MM.1S (cell line): ENCODE data around the gene ZNF740.

ENCODE experiments used
- DNase-seq: peaks from one replicate; pipeline ENCODE4 v3.0.0-alpha.2; 2015
- H2AFZ ChIP-seq: fragments of 300-600 bp; sonication (generic); 2 replicates; pipeline ENCODE4 v1.6.0; 2016; ENCODE audit warnings: antibody characterized with exemption, low read length
- H3F3A ChIP-seq: fragments of 300-600 bp; sonication (generic); 2 replicates; pipeline ENCODE4 v1.6.1; 2016; ENCODE audit warnings: mild to moderate bottlenecking, antibody characterized with exemption, low read length, moderate library complexity, mixed read lengths; ENCODE audit not compliant: insufficient read depth
- H3K27ac ChIP-seq: fragments of 300-600 bp; sonication (generic); 2 replicates; pipeline ENCODE4 v1.5.1; 2016; ENCODE audit warnings: mild to moderate bottlenecking, low read length
- H3K27me3 ChIP-seq: fragments of 300-600 bp; sonication (generic); replicated peaks from 2 replicates; pipeline ENCODE4 v1.6.0; 2016; ENCODE audit warnings: low read length; ENCODE audit not compliant: insufficient read depth
- H3K36me3 ChIP-seq: fragments of 300-600 bp; sonication (generic); replicated peaks from 2 replicates; pipeline ENCODE4 v1.6.1; 2016; ENCODE audit warnings: mild to moderate bottlenecking, low read length, mixed read lengths; ENCODE audit not compliant: insufficient read depth
- H3K4me1 ChIP-seq: fragments of 300-600 bp; sonication (generic); 2 replicates; pipeline ENCODE4 v1.6.1; 2016; ENCODE audit warnings: low read length, mixed read lengths
- H3K4me2 ChIP-seq: fragments of 300-600 bp; sonication (generic); 2 replicates; pipeline ENCODE4 v1.6.0; 2016; ENCODE audit warnings: low read depth, low read length
- H3K4me3 ChIP-seq: fragments of 300-600 bp; sonication (generic); 2 replicates; pipeline ENCODE4 v1.5.1; 2016; ENCODE audit warnings: low read length, mixed read lengths
- H3K79me2 ChIP-seq: fragments of 300-600 bp; sonication (generic); 2 replicates; pipeline ENCODE4 v1.6.1; 2016; ENCODE audit warnings: mixed run types, low read length, mixed read lengths
- H3K9ac ChIP-seq: fragments of 300-600 bp; sonication (generic); 2 replicates; pipeline ENCODE4 v1.6.1; 2016; ENCODE audit warnings: low read length, mixed read lengths
- H3K9me2 ChIP-seq: fragments of 300-600 bp; sonication (generic); replicated peaks from 2 replicates; pipeline ENCODE4 v1.6.1; 2016; ENCODE audit warnings: mild to moderate bottlenecking, low read length, mixed read lengths; ENCODE audit not compliant: insufficient read depth
- H3K9me3 ChIP-seq: fragments of 300-600 bp; sonication (generic); replicated peaks from 2 replicates; pipeline ENCODE4 v1.6.1; 2016; ENCODE audit warnings: mild to moderate bottlenecking, low read length, mixed read lengths; ENCODE audit not compliant: insufficient read depth
- H4K20me1 ChIP-seq: fragments of 300-600 bp; sonication (generic); 2 replicates; pipeline ENCODE4 v1.6.1; 2016; ENCODE audit warnings: mild to moderate bottlenecking, low read length, moderate library complexity, mixed read lengths; ENCODE audit not compliant: insufficient read depth
- CTCF ChIP-seq: fragments of 300-600 bp; sonication (generic); IDR thresholded peaks from 2 replicates; pipeline ENCODE4 v1.5.1; 2016; ENCODE audit warnings: antibody characterized with exemption, low read length, mixed read lengths
- EZH2 ChIP-seq: fragments of 300-600 bp; sonication (generic); optimal IDR thresholded peaks from 2 replicates; pipeline ENCODE3; 2017; ENCODE audit warnings: low read depth, mild to moderate bottlenecking, antibody characterized with exemption, low read length, mixed read lengths
- EZH2phosphoT487 ChIP-seq: fragments of 300-600 bp; sonication (generic); IDR thresholded peaks from 2 replicates; pipeline ENCODE4 v1.6.1; 2018; ENCODE audit warnings: antibody characterized with exemption, low read length

ZNF740 gene

GRCh38 chr12:53172352-53172751 lies 8.2 kb upstream of the ZNF740 start:
- Histone ChIP-seq H3K4me3 (no peak overlapping the region), H3K9me2 (no peaks in the 10 kb centered on the region), H3K9me3 (no peaks in the 10 kb centered on the region), H3K9ac (no peak overlapping the region), H3K27ac (no peak overlapping the region), H3K36me3 (no peaks in the 10 kb centered on the region), H3K27me3 (no peaks in the 10 kb centered on the region), H4K20me1 (no peaks in the 10 kb centered on the region), H3K4me1 (peaks cover 9% of the 10 kb centered on the region), H3K4me2 (no peak overlapping the region), H3K79me2 (no peaks in the 10 kb centered on the region), H2AFZ (no peak overlapping the region), H3F3A (no peaks in the 10 kb centered on the region; the same call in 1 of the 2 replicates)
- no peak for DNase-seq
- TF ChIP-seq EZH2phosphoT487 = no peak
- TF ChIP-seq EZH2 = no peak
- TF ChIP-seq CTCF = no peak

- Histone ChIP-seq H3K4me3 (no peak overlapping the region), H3K4me1 (peaks cover 9% of the 10 kb centered on the region), H3K27me3 (no peaks in the 10 kb centered on the region), H3K27ac (no peak overlapping the region), H3F3A (no peaks in the 10 kb centered on the region; the same call in 1 of the 2 replicates), H2AFZ (no peak overlapping the region), H3K79me2 (no peaks in the 10 kb centered on the region), H3K9ac (no peak overlapping the region), H3K9me2 (no peaks in the 10 kb centered on the region), H3K36me3 (no peaks in the 10 kb centered on the region), H3K4me2 (no peak overlapping the region), H4K20me1 (no peaks in the 10 kb centered on the region), H3K9me3 (no peaks in the 10 kb centered on the region)
- no peak for TF ChIP-seq EZH2phosphoT487
- TF ChIP-seq EZH2 = no peak
- TF ChIP-seq CTCF = no peak
- DNase-seq = no peak
Observed at GRCh38 chr12:53173085-53173715, 7.3 kb upstream of the ZNF740 start.

GRCh38 chr12:53174881-53175491 lies 5.5 kb upstream of the ZNF740 start:
- peak; percentile 40 for DNase-seq
- H3K36me3 ChIP-seq = no peaks in the 10 kb centered on the region

More at GRCh38 chr12:53174881-53175491, 5.5 kb upstream of the ZNF740 start:
- Histone ChIP-seq H3K27me3 (no peaks in the 10 kb centered on the region), H3K9ac (no peak overlapping the region), H3K4me3 (no peak overlapping the region), H2AFZ (peak overlapping the region; percentile 12; the same call in 1 of the 2 replicates), H3K4me2 (no peak overlapping the region), H3K9me3 (no peaks in the 10 kb centered on the region), H4K20me1 (no peaks in the 10 kb centered on the region), H3K9me2 (no peaks in the 10 kb centered on the region), H3K79me2 (peaks cover 6% of the 10 kb centered on the region), H3K4me1 (peaks cover 17% of the 10 kb centered on the region), H3F3A (peaks cover 10% of the 10 kb centered on the region), H3K27ac (no peak overlapping the region)
- no peak for TF ChIP-seq EZH2phosphoT487
- TF ChIP-seq CTCF = peak; percentile 47
